H1 (cell line): ENCODE data around the gene PHACTR2.
"Not testable (repeated sequence)": the region's sequence is repeated elsewhere in the genome, so short reads cannot be mapped to it uniquely, and the experiment has no call there.

Experiments
- CTCF ChIP-seq, 3 experiments: IDR thresholded peaks; 1 replicate in 2 of 3; 2 replicates in 1 of 3; pipeline versions ENCODE4 v1.5.1 to v1.6.1; 2011; ENCODE audit warnings: low read length in 3 of 3, mild to moderate bottlenecking in 3 of 3, inconsistent platforms in 2 of 3, low read depth in 1 of 3, moderate library complexity in 1 of 3; ENCODE audit not compliant: insufficient read depth in 1 of 3; ENCODE audit errors: control extremely low read depth in 1 of 3
- MAX ChIP-seq: IDR thresholded peaks from 2 replicates; pipeline ENCODE4 v1.6.1; 2012; ENCODE audit warnings: inconsistent platforms

GRCh38 chr6:143798487-143798886 is 120.7 kb downstream of the PHACTR2 start:
- TF ChIP-seq MAX; CTCF (IDR thresholded peaks at IDR 0.05; ENCODE audit: control extremely low read depth in 1 of 3, insufficient read depth in 1 of 3, low read depth in 1 of 3, low read length in 3 of 3): not testable (repeated sequence)
